Osteoblast (primary cell): ENCODE measurements around the gene LIPC. TPM values are rescaled to one million over a fixed set of nuclear protein-coding genes. Genes with fewer than 3 reads are reported as not detected.
"Not testable (repeated sequence)": the region's sequence is repeated elsewhere in the genome, so short reads cannot be mapped to it uniquely, and the experiment has no call there.

Experiments used
- DNase-seq: peaks from one replicate; pipeline ENCODE4 v3.0.0; 2011; ENCODE audit warnings: low spot score, mixed read lengths; ENCODE audit not compliant: insufficient read length; ENCODE audit errors: missing footprints
- H2AFZ ChIP-seq: 2 replicates; pipeline ENCODE4 v1.6.0; 2011; ENCODE audit warnings: mild to moderate bottlenecking, low read length
- H3K27ac ChIP-seq: 2 replicates; pipeline ENCODE4 v1.5.1; 2011; ENCODE audit warnings: mild to moderate bottlenecking, low read depth, low read length, moderate library complexity
- H3K27me3 ChIP-seq: 2 replicates; pipeline ENCODE4 v1.6.0; 2012; ENCODE audit warnings: mild to moderate bottlenecking, control low read depth, inconsistent platforms, low read length, moderate library complexity; ENCODE audit not compliant: insufficient read depth
- H3K36me3 ChIP-seq: 2 replicates; pipeline ENCODE4 v1.5.1; 2011; ENCODE audit warnings: mild to moderate bottlenecking, low read length, control low read depth, moderate library complexity; ENCODE audit not compliant: insufficient read depth
- H3K4me1 ChIP-seq: 2 replicates; pipeline ENCODE4 v1.5.1; 2011; ENCODE audit warnings: mild to moderate bottlenecking, low read length, control low read depth, moderate library complexity; ENCODE audit not compliant: insufficient read depth
- H3K4me2 ChIP-seq: 2 replicates; pipeline ENCODE4 v1.6.0; 2011; ENCODE audit warnings: mild to moderate bottlenecking, low read length; ENCODE audit not compliant: insufficient read depth
- H3K4me3 ChIP-seq: fragments of 200-600 bp; sonication (generic); 3 replicates; pipeline ENCODE4 v1.5.1; 2012; ENCODE audit warnings: mild to moderate bottlenecking, low read length, inconsistent platforms; ENCODE audit not compliant: insufficient read depth
- H3K79me2 ChIP-seq: 2 replicates; pipeline ENCODE4 v1.6.0; 2012; ENCODE audit warnings: mild to moderate bottlenecking, low read length, control low read depth, inconsistent platforms; ENCODE audit not compliant: insufficient read depth
- H3K9me3 ChIP-seq: 2 replicates; pipeline ENCODE4 v1.5.1; 2011; ENCODE audit warnings: low read depth, low read length, control low read depth
- H4K20me1 ChIP-seq: 2 replicates; pipeline ENCODE4 v1.6.0; 2012; ENCODE audit warnings: mild to moderate bottlenecking, low read length, control low read depth; ENCODE audit not compliant: insufficient read depth
- CTCF ChIP-seq: IDR thresholded peaks from 2 replicates; pipeline ENCODE4 v1.5.1; 2011; ENCODE audit warnings: mild to moderate bottlenecking, low read depth, low read length, moderate library complexity; ENCODE audit errors: extremely low read depth
- total RNA-seq: library from RNA; depleted of rRNA; stranded (reverse); fragments of >200 nt; gene quantifications from 2 replicates; pipeline ENCODE4 v1.2.3, GENCODE V29; 2012

The LIPC gene
- total RNA-seq, 1 donor: 1.1 TPM

GRCh38 chr15:58602823-58603222, 171.0 kb downstream of the LIPC start:
- Histone ChIP-seq H3K27me3 (no peaks in the 10 kb centered on the region), H3K4me2 (no peak overlapping the region), H3K4me1 (no peaks in the 10 kb centered on the region), H2AFZ (no peak overlapping the region), H3K36me3 (no peaks in the 10 kb centered on the region), H3K4me3 (no peak overlapping the region), H3K79me2 (no peaks in the 10 kb centered on the region), H4K20me1 (no peaks in the 10 kb centered on the region), H3K27ac (no peak overlapping the region), H3K9me3 (no peaks in the 10 kb centered on the region)
- TF ChIP-seq CTCF: no peak
- no peak for DNase-seq

GRCh38 chr15:58603927-58604326, 172.1 kb downstream of the LIPC start:
- H4K20me1 ChIP-seq, H3K4me2 ChIP-seq, H3K4me3 ChIP-seq, H3K36me3 ChIP-seq, H3K79me2 ChIP-seq, H3K9me3 ChIP-seq, H3K27me3 ChIP-seq, DNase-seq, H3K27ac ChIP-seq, H3K4me1 ChIP-seq, H2AFZ ChIP-seq: not testable (repeated sequence)

GRCh38 chr15:58604455-58604923, 172.7 kb downstream of the LIPC start:
- Histone ChIP-seq H3K4me3 (no peak overlapping the region), H3K79me2 (no peaks in the 10 kb centered on the region), H3K27ac (no peak overlapping the region), H3K27me3 (no peaks in the 10 kb centered on the region), H2AFZ (no peak overlapping the region), H3K4me1 (peaks cover 7% of the 10 kb centered on the region), H3K36me3 (no peaks in the 10 kb centered on the region), H4K20me1 (no peaks in the 10 kb centered on the region), H3K4me2 (no peak overlapping the region), H3K9me3 (no peaks in the 10 kb centered on the region)
- DNase-seq: no peak
- no peak for TF ChIP-seq CTCF

- Histone ChIP-seq H3K27me3 (no peaks in the 10 kb centered on the region), H3K79me2 (no peaks in the 10 kb centered on the region), H2AFZ (no peak overlapping the region), H3K4me1 (peaks cover 7% of the 10 kb centered on the region), H3K4me2 (no peak overlapping the region), H3K36me3 (no peaks in the 10 kb centered on the region), H3K27ac (no peak overlapping the region), H3K9me3 (no peaks in the 10 kb centered on the region), H4K20me1 (no peaks in the 10 kb centered on the region), H3K4me3 (no peak overlapping the region)
- no peak for TF ChIP-seq CTCF
- DNase-seq: no peak
Measured at GRCh38 chr15:58605931-58606530, 174.2 kb downstream of the LIPC start.
